Endothelial cell of umbilical vein (primary cell): Measurements from ENCODE around the gene RAPGEF4. TPM values are rescaled to one million over a fixed set of nuclear protein-coding genes. Genes with fewer than 3 reads are reported as not detected.

Source experiments
- BruUV-seq: library from RNA; stranded (reverse); fragments of 400-500 nt; replicated peaks from 2 replicates; lab custom pipeline; 2021; lab: Mats Ljungman, UMichigan
- CTCF ChIA-PET: fragments of 300-600, 350-600 bp; sonication (Branson Sonifier 250); formaldehyde crosslinking; loops from one replicate; lab custom pipeline; 2021; ENCODE audit warnings: antibody characterized with exemption, inconsistent platforms; lab: Charles Lee
- POLR2A ChIA-PET: fragments of 300-600, 350-600 bp; sonication (Branson Sonifier 250); formaldehyde crosslinking; loops from one replicate; lab custom pipeline; 2021; ENCODE audit warnings: antibody characterized with exemption, inconsistent platforms; lab: Charles Lee
- DNase-seq: peaks from one replicate; pipeline ENCODE4 v3.0.0-alpha.2; 2011; ENCODE audit warnings: low read depth, low spot score
- FAIRE-seq: peaks from 2 replicates; lab custom pipeline; 2011; peaks lifted over from hg19 to GRCh38; lab: Jason Lieb, UNC
- H2AFZ ChIP-seq: 2 replicates; pipeline ENCODE4 v1.6.0; 2012; ENCODE audit warnings: low read depth, low read length, control low read depth, inconsistent platforms
- H3K27ac ChIP-seq: 2 replicates; pipeline ENCODE4 v1.5.1; 2011; ENCODE audit warnings: low read depth, mild to moderate bottlenecking, control low read depth, low read length, moderate library complexity; ENCODE audit not compliant: insufficient read depth
- H3K27me3 ChIP-seq, 2 experiments: 2 replicates each; pipeline versions ENCODE4 v1.6.0 to v1.6.1; 2011; ENCODE audit warnings: low read length in 2 of 2, mixed read lengths in 1 of 2; ENCODE audit not compliant: control insufficient read depth in 2 of 2, insufficient read depth in 2 of 2
- H3K36me3 ChIP-seq, 2 experiments: 2 replicates in 1 of 2; 3 replicates in 1 of 2; pipeline ENCODE4 v1.5.1; 2011; ENCODE audit warnings: low read length in 2 of 2, mild to moderate bottlenecking in 1 of 2, moderate library complexity in 1 of 2; ENCODE audit not compliant: control insufficient read depth in 2 of 2, insufficient read depth in 2 of 2; ENCODE audit errors: extremely low read depth in 1 of 2
- H3K4me1 ChIP-seq: 3 replicates; pipeline ENCODE4 v1.5.1; 2011; ENCODE audit warnings: mild to moderate bottlenecking, low read length; ENCODE audit not compliant: control insufficient read depth, insufficient read depth; ENCODE audit errors: extremely low read depth
- H3K4me2 ChIP-seq: 2 replicates; pipeline ENCODE4 v1.6.1; 2011; ENCODE audit warnings: low read length, control low read depth, mixed read lengths; ENCODE audit not compliant: insufficient read depth
- H3K4me3 ChIP-seq, 3 experiments: fragments of 200-600 bp in 1 of 3; sonication (generic), shearing (Covaris generic) in 1 of 3; replicated peaks in 1 of 3; 2 replicates each; pipeline ENCODE4 v1.5.1; 2011 to 2016; ENCODE audit warnings: control low read depth in 3 of 3, low read length in 3 of 3, mild to moderate bottlenecking in 2 of 3, inconsistent platforms in 1 of 3, low read depth in 1 of 3, moderate library complexity in 1 of 3; ENCODE audit not compliant: insufficient read depth in 1 of 3
- H3K79me2 ChIP-seq: 2 replicates; pipeline ENCODE4 v1.6.0; 2012; ENCODE audit warnings: low read length, inconsistent platforms; ENCODE audit not compliant: control insufficient read depth, insufficient read depth
- H3K9ac ChIP-seq: replicated peaks from 2 replicates; pipeline ENCODE3; 2011; ENCODE audit warnings: low read length, control low read depth; ENCODE audit not compliant: insufficient read depth; ENCODE audit errors: extremely low read depth
- H3K9me1 ChIP-seq: replicated peaks from 3 replicates; pipeline ENCODE4 v1.6.0; 2011; ENCODE audit warnings: mild to moderate bottlenecking, low read length; ENCODE audit not compliant: control insufficient read depth, insufficient read depth; ENCODE audit errors: extremely low read depth
- H3K9me3 ChIP-seq: replicated peaks from 2 replicates; pipeline ENCODE4 v1.5.1; 2012; ENCODE audit warnings: low read length, inconsistent platforms; ENCODE audit not compliant: control insufficient read depth, insufficient read depth
- H4K20me1 ChIP-seq: replicated peaks from 2 replicates; pipeline ENCODE3; 2011; ENCODE audit warnings: mild to moderate bottlenecking, low read length; ENCODE audit not compliant: control insufficient read depth, insufficient read depth; ENCODE audit errors: extremely low read depth
- CTCF ChIP-seq, 2 donors: IDR thresholded peaks; 1 replicate in 1 of 2; 2 replicates in 1 of 2; pipeline ENCODE4 v1.5.1; 2011; ENCODE audit warnings: low read length in 2 of 2, mild to moderate bottlenecking in 2 of 2, moderate library complexity in 2 of 2, control low read depth in 1 of 2, inconsistent platforms in 1 of 2, low read depth in 1 of 2; ENCODE audit not compliant: insufficient read depth in 1 of 2; ENCODE audit errors: extremely low read depth in 1 of 2
- EZH2 ChIP-seq: IDR thresholded peaks from 2 replicates; pipeline ENCODE4 v1.6.1; 2012; ENCODE audit warnings: borderline replicate concordance, low read depth, mild to moderate bottlenecking, moderate library complexity, low read length, inconsistent platforms; ENCODE audit not compliant: severe bottlenecking
- FOS ChIP-seq: IDR thresholded peaks from 2 replicates; pipeline ENCODE4 v1.6.1; 2011; ENCODE audit warnings: mild to moderate bottlenecking, low read length, moderate library complexity, borderline replicate concordance; ENCODE audit not compliant: insufficient read depth
- GATA2 ChIP-seq: IDR thresholded peaks from 2 replicates; pipeline ENCODE4 v1.7.0; 2011; ENCODE audit warnings: low read depth, mild to moderate bottlenecking, moderate library complexity, mixed read lengths, low read length; ENCODE audit not compliant: insufficient read length, insufficient read depth
- JUN ChIP-seq: IDR thresholded peaks from 2 replicates; pipeline ENCODE4 v1.6.1; 2011; ENCODE audit warnings: borderline replicate concordance, low read depth; ENCODE audit not compliant: insufficient read length, insufficient read depth
- MAX ChIP-seq: IDR thresholded peaks from 2 replicates; pipeline ENCODE4 v1.6.1; 2011; ENCODE audit not compliant: insufficient read depth, insufficient read length
- MYC ChIP-seq: IDR thresholded peaks from one replicate; pipeline ENCODE4 v1.6.1; 2011; ENCODE audit warnings: mild to moderate bottlenecking, low read depth, low read length
- POLR2A ChIP-seq: IDR thresholded peaks from 2 replicates; pipeline ENCODE4 v1.6.1; 2012; ENCODE audit warnings: low read depth, mild to moderate bottlenecking, control low read depth, low read length
- POLR2AphosphoS5 ChIP-seq: IDR thresholded peaks from 2 replicates; pipeline ENCODE4 v1.6.1; 2012; ENCODE audit warnings: low read depth, mild to moderate bottlenecking, control low read depth, low read length, moderate library complexity; ENCODE audit not compliant: insufficient read depth
- dilution Hi-C: fragments of 300-500 bp; cut with MboI; formaldehyde crosslinking; loops from one replicate; pipeline ENCODE4 v1.15.0; 2019; ENCODE audit warnings: low sequenced_read_pairs; ENCODE audit not compliant: extremely low pct_ligation_motif_present
- intact Hi-C: fragments of 100-400 bp; cut with micrococcal nuclease; formaldehyde crosslinking; loops from one replicate; pipeline ENCODE4 v1.10.0; 2022
- polyA plus RNA-seq, 4 experiments: library from polyadenylated mRNA; depleted of rRNA in 3 of 4; stranded (reverse) in 3 of 4; unstranded in 1 of 4; fragments of >200 nt; gene quantifications; 2 replicates each; pipeline versions ENCODE4 v1.2.1 to v1.2.3, GENCODE V29; 2011 to 2012; ENCODE audit warnings: missing spikeins in 1 of 4
- total RNA-seq: library from RNA; stranded (reverse); gene quantifications from 2 replicates; pipeline ENCODE4 v1.2.3, GENCODE V29; 2021

The RAPGEF4 gene
- total and polyA plus RNA-seq, 2 donors (not counting 3 experiments of a cell fraction or from before 2014, with no cell fraction given) = 7.2 to 9.2 TPM

GRCh38 chr2:172888714-172889669 lies 153.3 kb downstream of the RAPGEF4 start:
- Histone ChIP-seq H3K4me1 (no peaks in the 10 kb centered on the region), H3K9ac (no peak overlapping the region), H3K9me1 (no peaks in the 10 kb centered on the region), H4K20me1 (no peaks in the 10 kb centered on the region), H3K79me2 (no peaks in the 10 kb centered on the region), H3K27me3 (peaks cover 0 to 1% of the 10 kb centered on the region in 2 experiments), H3K36me3 (no peaks in the 10 kb centered on the region), H3K9me3 (no peaks in the 10 kb centered on the region), H3K4me2 (no peak overlapping the region), H3K27ac (no peak overlapping the region), H2AFZ (no peak overlapping the region), H3K4me3 (no peak overlapping the region)
- dilution Hi-C loops (no loop called here), intact Hi-C loops (no loop called here)
- TF ChIP-seq POLR2A (no peak), CTCF (IDR thresholded peaks at IDR 0.05; ENCODE audit: extremely low read depth in 1 of 2, insufficient read depth in 1 of 2, low read depth in 1 of 2, low read length in 2 of 2) (no peak), GATA2 (no peak), POLR2AphosphoS5 (no peak), EZH2 (no peak), JUN (no peak), MAX (no peak), FOS (no peak), MYC (no peak)
- FAIRE-seq (no peak), DNase-seq (no peak)
- ChIA-PET POLR2A (no interaction called here), CTCF (interaction anchor here (0.7 to 2.3 kb wide), 4 partner anchors 9 to 76 kb away, joined by 3 to 9 read pairs (median 4); no protein-coding TSS in a partner anchor)
- no TSS peak for BruUV-seq
